ENCODE results near the gene MTFMT. TPM values are rescaled to one million over a fixed set of nuclear protein-coding genes. Genes with fewer than 3 reads are reported as not detected.

MTFMT gene
- total RNA-seq, 1 donor from 2014 or later, result 18.8 TPM

GRCh38 chr15:64979252-64979710 lies 50.2 kb downstream of the MTFMT start:
- Mint-ChIP-seq H3K4me1 (peaks cover 23% of the 10 kb centered on the region), H3K27ac (ENCODE audit: unreplicated experiment) (peak overlapping the region; percentile 85), H3K27me3 (ENCODE audit: low read depth) (no peaks in the 10 kb centered on the region), H3K4me3 (peak overlapping the region; percentile 8), H3K36me3 (ENCODE audit: low read depth) (peaks cover 8% of the 10 kb centered on the region), H3K9me3 (no peaks in the 10 kb centered on the region)
- DNase-seq (ENCODE audit: low read depth, low spot score), result no peak
- TF ChIP-seq CTCF (conservative IDR thresholded peaks at IDR 0.05), result no peak

- peaks cover 13% of the 10 kb centered on the region for H3K36me3 Mint-ChIP-seq (ENCODE audit: low read depth)
- no peak overlapping the region for H3K4me3 Mint-ChIP-seq
Observed at GRCh38 chr15:64975390-64975789, 54.0 kb downstream of the MTFMT start.

DNA sequence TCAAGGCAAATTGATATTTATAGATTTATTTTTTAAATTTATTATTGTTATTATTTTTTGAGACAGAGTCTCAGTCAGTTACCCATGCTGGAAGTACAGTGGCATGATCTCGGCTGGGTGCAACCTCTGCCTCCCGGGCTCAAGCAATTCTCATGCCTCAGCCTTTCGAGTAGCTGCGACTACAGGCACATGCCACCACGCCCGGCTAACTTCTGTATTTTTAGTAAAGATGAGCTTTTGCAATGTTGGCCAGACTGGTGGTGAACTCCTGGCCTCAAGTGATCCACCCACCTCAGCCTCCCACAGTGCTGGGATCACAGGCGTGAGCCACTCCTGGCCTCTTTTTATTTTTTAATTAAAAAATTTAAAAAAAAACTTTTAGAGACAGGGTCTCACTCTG lies 58.7 kb downstream of the MTFMT start:
- H3K27me3 Mint-ChIP-seq (ENCODE audit: low read depth), result no peaks in the 10 kb centered on the region
- no peak overlapping the region for H3K4me3 Mint-ChIP-seq
- H3K27ac Mint-ChIP-seq (ENCODE audit: unreplicated experiment), result no peak overlapping the region
- no peaks in the 10 kb centered on the region for H3K4me1 Mint-ChIP-seq
- no peak for DNase-seq (ENCODE audit: low read depth, low spot score)
- H3K9me3 Mint-ChIP-seq, result no peaks in the 10 kb centered on the region
- H3K36me3 Mint-ChIP-seq (ENCODE audit: low read depth), result peaks cover 18% of the 10 kb centered on the region
- no peak for TF ChIP-seq CTCF (conservative IDR thresholded peaks at IDR 0.05)

More at GRCh38 chr15:64975390-64975789, 54.0 kb downstream of the MTFMT start:
- H3K27me3 Mint-ChIP-seq (ENCODE audit: low read depth), result no peaks in the 10 kb centered on the region
- no peak overlapping the region for H3K27ac Mint-ChIP-seq (ENCODE audit: unreplicated experiment)
- H3K9me3 Mint-ChIP-seq, result no peaks in the 10 kb centered on the region
- H3K4me1 Mint-ChIP-seq, result peaks cover 14% of the 10 kb centered on the region
- no peak for DNase-seq (ENCODE audit: low read depth, low spot score)
- no peak for TF ChIP-seq CTCF (conservative IDR thresholded peaks at IDR 0.05)

- H3K27me3 Mint-ChIP-seq (ENCODE audit: low read depth), result no peaks in the 10 kb centered on the region
- no peaks in the 10 kb centered on the region for H3K9me3 Mint-ChIP-seq
- H3K36me3 Mint-ChIP-seq (ENCODE audit: low read depth), result peaks cover 22% of the 10 kb centered on the region
- TF ChIP-seq CTCF (conservative IDR thresholded peaks at IDR 0.05), result no peak
- H3K27ac Mint-ChIP-seq (ENCODE audit: unreplicated experiment), result no peak overlapping the region
- H3K4me3 Mint-ChIP-seq, result no peak overlapping the region
- DNase-seq (ENCODE audit: low read depth, low spot score), result no peak
- no peaks in the 10 kb centered on the region for H3K4me1 Mint-ChIP-seq
Observed at GRCh38 chr15:64969401-64969800, 60.0 kb downstream of the MTFMT start.

DNA sequence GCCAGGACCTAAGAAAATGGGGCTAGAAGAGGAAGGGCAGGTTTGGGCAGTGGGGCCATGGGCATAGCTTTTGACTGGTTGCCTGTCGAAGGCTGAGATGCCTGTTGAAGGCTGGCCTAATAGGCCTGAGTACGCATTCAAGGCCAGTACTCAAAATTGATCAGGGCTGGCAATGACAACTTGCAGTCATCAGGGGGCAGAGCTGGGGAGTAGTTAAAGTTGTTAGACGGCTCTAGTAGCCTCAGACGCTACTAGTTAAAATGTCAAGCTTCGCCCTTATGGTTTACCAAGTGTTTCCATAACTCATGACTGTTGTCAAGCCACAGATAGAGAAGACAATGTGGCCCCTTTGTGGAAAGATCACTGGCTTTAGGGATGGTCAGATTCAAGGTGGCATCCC lies 68.4 kb downstream of the MTFMT start:
- TF ChIP-seq CTCF (conservative IDR thresholded peaks at IDR 0.05), result no peak
- Mint-ChIP-seq H3K9me3 (no peaks in the 10 kb centered on the region), H3K4me3 (no peak overlapping the region), H3K27ac (ENCODE audit: unreplicated experiment) (peak overlapping the region; percentile 19), H3K27me3 (ENCODE audit: low read depth) (no peaks in the 10 kb centered on the region), H3K4me1 (no peaks in the 10 kb centered on the region), H3K36me3 (ENCODE audit: low read depth) (peaks cover 42% of the 10 kb centered on the region)
- DNase-seq (ENCODE audit: low read depth, low spot score), result no peak

DNA sequence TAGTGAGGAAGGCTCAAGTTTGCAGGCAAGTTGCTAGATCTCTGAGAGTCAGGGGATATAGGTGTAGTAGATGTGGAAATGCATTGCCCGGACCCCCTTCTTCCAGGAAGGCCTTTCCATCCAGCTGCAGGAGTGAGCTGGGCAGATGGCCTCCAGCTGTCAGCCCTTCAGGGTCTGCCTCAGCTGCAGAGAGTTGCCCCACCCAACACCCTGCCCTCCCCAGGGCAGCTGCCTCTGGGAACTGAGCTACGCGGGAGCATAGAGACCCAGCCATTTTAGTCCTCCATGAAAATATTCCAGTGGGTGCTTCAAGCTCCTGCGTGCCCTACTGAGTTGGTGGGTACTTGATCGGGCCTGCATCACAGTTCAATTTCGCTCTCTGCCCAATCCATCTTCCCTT lies 69.3 kb downstream of the MTFMT start:
- no peak for DNase-seq (ENCODE audit: low read depth, low spot score)
- H3K36me3 Mint-ChIP-seq (ENCODE audit: low read depth), result peaks cover 47% of the 10 kb centered on the region

More for the DNA sequence above, 69.3 kb downstream of the MTFMT start:
- Mint-ChIP-seq H3K27ac (ENCODE audit: unreplicated experiment) (peak overlapping the region; percentile 89), H3K9me3 (no peaks in the 10 kb centered on the region), H3K27me3 (ENCODE audit: low read depth) (no peaks in the 10 kb centered on the region), H3K4me1 (no peaks in the 10 kb centered on the region), H3K4me3 (no peak overlapping the region)
- TF ChIP-seq CTCF (conservative IDR thresholded peaks at IDR 0.05), result no peak
